ENCODE results near the gene SYNPO2L. TPM values are rescaled to one million over a fixed set of nuclear protein-coding genes. Genes with fewer than 3 reads are reported as not detected.
"Not testable (repeated sequence)": the region's sequence is repeated elsewhere in the genome, so short reads cannot be mapped to it uniquely, and the experiment has no call there.

SYNPO2L gene
- total RNA-seq, 1 donor from 2014 or later, result 0.45 TPM

- not testable (repeated sequence) for H3K27ac Mint-ChIP-seq (ENCODE audit: unreplicated experiment)
Observed at GRCh38 chr10:73665581-73665980, 9.8 kb upstream of the SYNPO2L start.

DNA sequence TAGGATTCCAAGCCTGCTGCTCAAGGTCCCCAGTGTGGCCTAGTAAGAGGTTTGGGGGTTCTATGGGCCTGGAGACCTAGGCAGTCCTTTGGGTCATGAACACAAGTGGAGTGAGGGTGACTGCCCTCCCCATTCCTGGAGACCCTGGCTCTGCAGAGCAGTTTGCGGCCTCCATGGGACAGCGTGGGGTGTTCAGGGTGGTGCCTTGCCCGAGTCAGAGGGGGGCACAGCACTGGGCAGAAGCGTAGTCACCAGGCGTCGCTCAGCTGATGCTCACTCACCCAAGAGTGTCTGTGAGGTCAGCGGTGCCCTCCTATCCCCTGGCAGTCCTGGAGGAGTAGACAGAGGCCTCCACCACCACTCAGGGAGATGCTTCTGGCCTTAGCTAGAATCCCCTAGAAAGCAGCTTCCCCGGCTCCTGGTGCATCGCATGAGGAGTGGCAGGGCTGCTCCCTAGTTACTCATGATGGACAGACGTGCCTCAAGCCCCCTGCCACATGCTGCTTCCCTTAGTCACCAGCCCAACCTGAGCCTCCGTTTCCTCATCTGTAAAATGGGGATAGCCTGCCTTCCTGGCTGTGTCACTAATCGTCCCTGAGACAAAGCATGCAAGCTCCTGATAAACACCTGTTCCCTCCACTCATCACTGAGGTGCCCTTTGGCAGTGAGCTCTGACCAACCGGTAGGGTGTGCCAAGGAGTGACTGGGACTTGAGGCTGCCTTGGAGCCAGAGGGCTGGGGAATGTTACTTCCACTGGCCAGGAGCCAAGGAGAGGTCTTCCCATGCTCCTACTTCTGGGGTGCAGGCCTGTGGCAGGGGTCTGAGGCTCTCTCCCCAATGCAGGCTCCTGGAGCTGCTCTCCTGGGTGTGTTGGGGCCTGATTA, 8.6 kb upstream of the SYNPO2L start:
- DNase-seq (ENCODE audit: low spot score), result not testable (repeated sequence)

More at GRCh38 chr10:73665581-73665980, 9.8 kb upstream of the SYNPO2L start:
- not testable (repeated sequence) for H3K9me3 Mint-ChIP-seq (ENCODE audit: low read depth); H3K27me3 Mint-ChIP-seq (ENCODE audit: low read depth); DNase-seq (ENCODE audit: low spot score); H3K4me3 Mint-ChIP-seq (ENCODE audit: unreplicated experiment); H3K36me3 Mint-ChIP-seq (ENCODE audit: low read depth)
- H3K4me1 Mint-ChIP-seq (ENCODE audit: low read depth), result peaks cover 17% of the 10 kb centered on the region

DNA sequence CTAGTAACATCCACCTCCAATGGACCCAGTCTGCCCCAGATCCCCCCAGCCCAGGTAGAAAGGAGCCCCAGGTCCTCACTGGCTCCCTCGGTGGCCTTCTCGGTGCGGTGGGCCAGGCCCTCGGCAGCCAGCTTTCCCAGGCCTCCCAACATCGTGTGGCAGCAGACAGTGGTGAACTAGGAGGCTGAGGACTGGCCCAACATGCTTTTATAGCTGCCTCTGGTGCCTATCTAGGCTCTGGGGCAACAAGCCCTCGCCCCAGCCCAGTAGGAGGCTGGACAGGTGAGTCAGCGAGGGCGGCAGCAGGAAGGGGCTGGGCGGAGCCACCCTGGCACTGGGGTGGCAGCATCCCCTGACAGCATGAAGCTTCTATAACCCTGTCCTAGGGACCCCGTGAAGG, 7.8 kb upstream of the SYNPO2L start:
- not testable (repeated sequence) for H3K36me3 Mint-ChIP-seq (ENCODE audit: low read depth); DNase-seq (ENCODE audit: low spot score); H3K4me3 Mint-ChIP-seq (ENCODE audit: unreplicated experiment); H3K9me3 Mint-ChIP-seq (ENCODE audit: low read depth); H3K27ac Mint-ChIP-seq (ENCODE audit: unreplicated experiment); H3K27me3 Mint-ChIP-seq (ENCODE audit: low read depth)
- H3K4me1 Mint-ChIP-seq (ENCODE audit: low read depth), result peaks cover 19% of the 10 kb centered on the region

More for the DNA sequence above, 8.6 kb upstream of the SYNPO2L start:
- not testable (repeated sequence) for H3K27ac Mint-ChIP-seq (ENCODE audit: unreplicated experiment); H3K36me3 Mint-ChIP-seq (ENCODE audit: low read depth); H3K27me3 Mint-ChIP-seq (ENCODE audit: low read depth); H3K9me3 Mint-ChIP-seq (ENCODE audit: low read depth); H3K4me3 Mint-ChIP-seq (ENCODE audit: unreplicated experiment)
- H3K4me1 Mint-ChIP-seq (ENCODE audit: low read depth), result peaks cover 21% of the 10 kb centered on the region

DNA sequence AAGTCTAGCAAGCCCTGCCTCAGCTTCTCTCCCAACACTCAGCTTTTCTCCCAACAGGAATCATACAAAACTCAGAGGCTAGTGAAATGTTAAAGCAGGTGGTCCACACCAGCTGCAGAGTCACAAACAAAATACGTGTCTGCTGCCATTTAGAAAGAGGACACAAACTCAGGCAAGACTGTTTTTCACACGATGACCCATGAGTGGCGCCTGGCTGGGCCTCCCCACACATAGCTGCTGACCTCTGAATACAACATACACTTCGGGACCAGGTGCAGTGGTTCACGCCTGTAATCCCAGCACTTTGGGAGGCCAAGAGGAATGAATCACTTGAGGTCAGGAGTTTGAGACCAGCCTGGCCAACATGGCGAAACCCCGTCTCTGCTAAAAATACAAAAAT, 6.9 kb upstream of the SYNPO2L start:
- peaks cover 18% of the 10 kb centered on the region for H3K4me1 Mint-ChIP-seq (ENCODE audit: low read depth)
- H3K9me3 Mint-ChIP-seq (ENCODE audit: low read depth); H3K36me3 Mint-ChIP-seq (ENCODE audit: low read depth); H3K27ac Mint-ChIP-seq (ENCODE audit: unreplicated experiment); H3K27me3 Mint-ChIP-seq (ENCODE audit: low read depth); DNase-seq (ENCODE audit: low spot score); H3K4me3 Mint-ChIP-seq (ENCODE audit: unreplicated experiment): not testable (repeated sequence)

- no peak for TF ChIP-seq CTCF (IDR thresholded peaks at IDR 0.05)
- Mint-ChIP-seq H3K27ac (ENCODE audit: unreplicated experiment) (no peak overlapping the region), H3K4me1 (ENCODE audit: low read depth) (peaks cover 25% of the 10 kb centered on the region), H3K36me3 (ENCODE audit: low read depth) (no peaks in the 10 kb centered on the region), H3K4me3 (ENCODE audit: unreplicated experiment) (no peak overlapping the region), H3K27me3 (ENCODE audit: low read depth) (no peaks in the 10 kb centered on the region), H3K9me3 (ENCODE audit: low read depth) (no peaks in the 10 kb centered on the region)
- no peak for DNase-seq (ENCODE audit: low spot score)
Observed at GRCh38 chr10:73655257-73655989, 406 bp downstream of the SYNPO2L start.

GRCh38 chr10:73653701-73654100, 2.1 kb downstream of the SYNPO2L start:
- Mint-ChIP-seq H3K4me1 (ENCODE audit: low read depth) (peaks cover 31% of the 10 kb centered on the region), H3K27me3 (ENCODE audit: low read depth) (no peaks in the 10 kb centered on the region), H3K9me3 (ENCODE audit: low read depth) (no peaks in the 10 kb centered on the region), H3K4me3 (ENCODE audit: unreplicated experiment) (no peak overlapping the region), H3K36me3 (ENCODE audit: low read depth) (no peaks in the 10 kb centered on the region), H3K27ac (ENCODE audit: unreplicated experiment) (no peak overlapping the region)
- no peak for DNase-seq (ENCODE audit: low spot score)
- TF ChIP-seq CTCF (IDR thresholded peaks at IDR 0.05), result peak; percentile 32

DNA sequence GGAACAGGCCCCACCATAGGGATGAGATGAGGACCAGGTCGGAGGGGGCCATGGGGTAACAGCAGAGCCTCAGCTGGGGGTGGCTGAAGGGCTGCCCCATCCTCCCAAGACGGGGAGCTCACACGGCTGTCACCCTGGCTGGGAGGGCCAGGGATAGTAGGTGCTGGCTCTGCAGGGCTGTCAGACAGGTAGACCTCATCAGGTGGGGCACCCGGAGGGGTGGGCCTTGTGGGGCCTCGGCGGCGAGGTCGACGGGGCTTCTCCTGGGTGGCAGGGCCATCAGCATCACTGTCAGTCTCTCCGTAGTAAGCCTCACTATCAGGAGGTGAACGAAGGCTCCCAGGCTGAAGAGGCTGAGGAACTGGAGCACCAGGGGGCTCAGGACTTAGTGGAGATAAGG, 2.6 kb downstream of the SYNPO2L start:
- H3K36me3 Mint-ChIP-seq (ENCODE audit: low read depth), result no peaks in the 10 kb centered on the region
- H3K27ac Mint-ChIP-seq (ENCODE audit: unreplicated experiment), result no peak overlapping the region
- H3K9me3 Mint-ChIP-seq (ENCODE audit: low read depth), result no peaks in the 10 kb centered on the region
- no peak for DNase-seq (ENCODE audit: low spot score)
- no peak for TF ChIP-seq CTCF (IDR thresholded peaks at IDR 0.05)
- no peak overlapping the region for H3K4me3 Mint-ChIP-seq (ENCODE audit: unreplicated experiment)
- peaks cover 31% of the 10 kb centered on the region for H3K4me1 Mint-ChIP-seq (ENCODE audit: low read depth)
- H3K27me3 Mint-ChIP-seq (ENCODE audit: low read depth), result no peaks in the 10 kb centered on the region

Measured in chondrocyte (in vitro differentiated cells).